ENCODE results near the gene ZBP1. TPM values are rescaled to one million over a fixed set of nuclear protein-coding genes. Genes with fewer than 3 reads are reported as not detected.

The ZBP1 gene
- total RNA-seq, 4 donors from 2014 or later, result 0.57 to 1.0 (median 0.88) TPM; not detected in 1

- no peak for TF ChIP-seq CTCF (IDR thresholded peaks at IDR 0.05; ENCODE audit: low read depth)
Measured at GRCh38 chr20:57583289-57584257, 36.7 kb downstream of the ZBP1 start.

GRCh38 chr20:57582432-57583288 lies 37.6 kb downstream of the ZBP1 start:
- no peak for TF ChIP-seq CTCF (IDR thresholded peaks at IDR 0.05; ENCODE audit: low read depth)

- no peak for TF ChIP-seq CTCF (IDR thresholded peaks at IDR 0.05; ENCODE audit: low read depth)
Measured at GRCh38 chr20:57582029-57582378, 38.2 kb downstream of the ZBP1 start.

- TF ChIP-seq CTCF (IDR thresholded peaks at IDR 0.05; ENCODE audit: low read depth), result no peak
Measured at GRCh38 chr20:57581202-57582028, 38.8 kb downstream of the ZBP1 start.

- TF ChIP-seq CTCF (IDR thresholded peaks at IDR 0.05; ENCODE audit: low read depth), result no peak
Measured at GRCh38 chr20:57580478-57581201, 39.6 kb downstream of the ZBP1 start.

GRCh38 chr20:57579898-57580447 lies 40.3 kb downstream of the ZBP1 start:
- TF ChIP-seq CTCF (IDR thresholded peaks at IDR 0.05; ENCODE audit: low read depth), result no peak
